Head of caudate nucleus (tissue), 42 donors: ENCODE measurements around the gene BOC.
A peak's percentile ranks its signal among the peaks of the same experiment; 100 is the strongest.

Source experiments
- DNase-seq, 42 donors: peaks; one replicate each; pipeline versions ENCODE4 v3.0.0 to v3.0.0-alpha.2; 2020 to 2021; ENCODE audit warnings: mixed read lengths in 7 of 42
- intact Hi-C: fragments of 100-400 bp; cut with DNase I; formaldehyde crosslinking; loops from one replicate; pipeline ENCODE4 v1.15.0; 2022

BOC gene

GRCh38 chr3:113218681-113219045 is 7.3 kb downstream of the BOC start:
- intact Hi-C loops, result no loop called here
- DNase-seq, result no peak

- intact Hi-C loops, result no loop called here
- DNase-seq, result no peak
These were observed 8.4 kb downstream of the BOC start for GRCh38 chr3:113219605-113220300.

DNA sequence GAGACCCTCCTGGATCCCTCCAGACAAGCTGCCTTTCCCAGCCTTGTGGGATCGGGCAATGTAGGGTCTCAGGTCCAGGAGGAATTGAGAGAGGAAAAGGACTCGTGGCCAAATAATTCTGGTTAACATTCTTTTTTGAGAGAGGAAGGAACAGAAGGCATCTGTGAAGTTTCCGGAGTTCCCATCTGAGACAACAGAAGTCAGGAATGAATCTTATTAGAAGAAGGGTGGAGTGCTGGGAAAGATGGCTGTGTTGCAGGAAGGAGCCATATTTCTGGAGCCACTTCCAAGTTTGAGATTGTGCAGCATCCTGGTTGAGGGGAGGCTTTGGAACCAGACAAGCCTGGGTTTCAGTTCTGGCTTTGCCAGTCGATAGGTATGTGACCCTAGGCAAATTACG is 9.4 kb downstream of the BOC start:
- no peak for DNase-seq
- intact Hi-C loops, result no loop called here

GRCh38 chr3:113221721-113222257 is 10.4 kb downstream of the BOC start:
- DNase-seq, result no peak
- intact Hi-C loops, result no loop called here

DNA sequence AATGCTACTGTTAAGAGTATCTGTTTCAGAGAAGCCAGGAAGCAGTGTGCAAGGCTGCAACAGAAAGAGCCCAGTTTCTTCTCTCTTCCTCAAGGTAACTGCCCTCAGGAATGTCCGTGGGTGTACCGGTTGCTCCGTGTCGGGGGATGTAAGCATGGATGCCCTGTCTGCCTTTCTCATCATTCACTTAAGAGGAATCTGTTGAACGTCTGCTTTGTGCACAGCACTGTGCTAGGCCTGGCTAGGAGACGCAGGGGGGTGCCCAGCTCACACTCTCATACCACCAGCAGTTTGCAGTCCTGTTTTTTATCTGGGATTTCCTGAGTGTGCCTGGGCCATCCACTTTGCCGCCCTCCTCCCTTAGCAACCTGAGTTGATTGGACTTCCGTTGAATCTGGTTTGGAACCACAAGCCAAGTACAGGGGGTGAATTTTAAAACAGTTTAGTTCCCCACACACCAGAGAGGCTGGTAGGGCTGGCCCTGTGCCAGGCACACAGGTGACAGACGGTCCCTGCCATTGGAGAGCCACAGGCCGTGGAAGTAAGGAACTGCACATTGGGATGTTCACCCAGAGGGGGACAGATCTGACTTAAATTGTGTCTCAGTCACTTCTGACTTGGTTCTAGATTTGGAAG is 11.2 kb downstream of the BOC start:
- intact Hi-C loops, result no loop called here
- no peak for DNase-seq

DNA sequence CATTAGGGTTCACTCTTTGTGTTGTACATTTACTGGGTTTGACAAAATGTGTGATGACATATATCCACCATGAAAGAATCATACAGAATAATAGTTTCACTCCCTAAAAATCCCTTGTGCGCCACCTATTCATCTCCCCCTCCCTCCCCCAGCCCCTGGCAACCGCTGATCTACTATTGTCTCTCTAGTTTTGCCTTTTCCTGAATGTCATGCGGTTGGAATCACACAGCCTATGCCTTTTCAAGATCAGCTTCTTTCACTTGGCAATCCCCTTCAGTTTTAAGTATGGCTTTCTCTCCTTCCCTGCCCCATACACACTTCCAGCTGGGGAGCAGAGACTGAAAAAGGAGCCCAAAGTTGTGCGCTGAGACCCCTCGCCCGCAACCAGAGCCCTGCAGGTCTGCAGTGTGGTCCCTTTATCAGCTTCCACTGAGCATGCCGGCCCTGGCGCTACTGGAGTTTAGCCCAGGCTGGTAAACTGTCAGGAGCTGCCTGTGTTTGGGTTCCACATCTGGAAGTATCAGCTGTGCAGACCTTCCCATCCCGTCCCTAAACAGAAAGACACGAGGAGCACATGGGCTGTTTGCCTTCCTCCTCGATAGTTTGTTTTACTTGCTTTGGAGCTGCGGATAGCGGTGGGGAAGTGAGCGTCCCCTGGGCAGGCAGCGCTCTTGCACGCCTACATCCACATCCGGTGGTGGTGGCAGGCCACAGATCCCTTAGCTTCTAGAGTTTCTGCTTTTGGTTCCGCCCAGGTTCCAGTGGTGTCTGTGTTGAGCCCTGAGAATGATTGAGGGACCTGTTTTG is 12.3 kb downstream of the BOC start:
- intact Hi-C loops, result no loop called here
- peak in 24 of 42 donors; percentile 10 to 58 (median 36) for DNase-seq

DNA sequence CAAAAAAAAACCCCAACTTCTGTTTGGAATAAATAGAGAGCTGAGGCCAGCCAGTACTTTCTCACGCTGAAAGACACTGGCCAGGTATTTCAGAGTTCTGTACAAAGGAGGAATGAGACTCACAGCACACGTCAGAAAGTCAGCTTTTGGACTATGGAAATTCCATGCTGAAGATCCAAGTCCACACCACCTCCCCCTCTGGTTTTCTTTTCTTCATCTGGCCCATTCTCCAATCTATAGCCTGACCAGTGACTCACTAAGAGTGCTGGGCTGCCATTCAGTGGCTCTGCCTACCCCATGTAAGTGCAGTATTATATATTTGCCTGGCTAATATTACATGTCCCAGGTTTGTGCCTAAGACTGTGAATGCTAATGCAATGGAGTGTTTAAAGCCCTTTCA is 13.9 kb downstream of the BOC start:
- intact Hi-C loops, result no loop called here

GRCh38 chr3:113226491-113226890 is 15.1 kb downstream of the BOC start:
- intact Hi-C loops, result no loop called here
- no peak for DNase-seq

More for the DNA sequence above, 13.9 kb downstream of the BOC start:
- no peak for DNase-seq

DNA sequence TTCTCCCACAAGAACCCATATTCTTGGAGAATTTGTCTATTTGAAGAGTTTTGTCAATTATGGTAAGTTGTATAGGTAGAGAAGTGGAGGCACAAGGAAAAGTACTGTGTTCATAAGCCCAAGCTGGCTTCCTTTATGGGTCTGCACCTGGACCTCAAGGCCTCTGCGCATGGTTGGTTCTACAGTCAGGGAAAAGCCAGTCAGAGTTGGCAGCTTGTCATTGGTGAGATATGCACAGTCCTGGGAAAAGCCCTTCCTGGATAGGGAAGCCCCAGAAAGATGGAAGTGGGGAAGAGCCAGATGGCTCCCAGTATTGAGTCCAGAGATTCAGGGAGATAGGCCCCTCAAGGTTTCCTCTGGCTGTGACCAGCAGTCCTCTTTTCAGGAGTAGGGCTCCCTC is 15.8 kb downstream of the BOC start:
- intact Hi-C loops, result no loop called here
- no peak for DNase-seq

GRCh38 chr3:113228498-113229286 is 17.3 kb downstream of the BOC start:
- DNase-seq, result no peak
- intact Hi-C loops, result no loop called here

- DNase-seq, result no peak
- intact Hi-C loops, result no loop called here
These were observed 20.0 kb downstream of the BOC start for GRCh38 chr3:113231391-113231790.

GRCh38 chr3:113231827-113232253 is 20.5 kb downstream of the BOC start:
- intact Hi-C loops, result no loop called here
- peak in 1 of 42 donors; percentile 25 for DNase-seq

DNA sequence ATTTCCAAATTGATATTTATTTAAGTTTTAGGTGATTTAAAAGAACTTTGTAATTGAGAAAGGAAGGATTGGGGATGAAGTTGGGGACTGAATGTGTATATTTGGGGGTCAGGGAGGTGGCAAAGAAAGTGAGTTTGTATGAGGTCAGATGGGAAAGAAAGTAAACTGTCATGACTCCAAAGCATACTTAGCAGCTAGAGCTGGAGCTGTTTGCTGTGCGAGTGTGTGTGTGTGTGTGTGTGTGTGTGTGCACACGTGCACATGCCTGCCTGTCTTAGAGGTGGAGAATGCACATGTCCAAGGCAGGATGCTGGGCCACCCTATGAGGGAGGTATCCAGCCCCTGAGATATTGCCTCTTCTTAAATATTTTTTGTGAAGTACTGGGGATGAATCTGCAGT is 21.0 kb downstream of the BOC start:
- intact Hi-C loops, result no loop called here
- DNase-seq, result no peak

DNA sequence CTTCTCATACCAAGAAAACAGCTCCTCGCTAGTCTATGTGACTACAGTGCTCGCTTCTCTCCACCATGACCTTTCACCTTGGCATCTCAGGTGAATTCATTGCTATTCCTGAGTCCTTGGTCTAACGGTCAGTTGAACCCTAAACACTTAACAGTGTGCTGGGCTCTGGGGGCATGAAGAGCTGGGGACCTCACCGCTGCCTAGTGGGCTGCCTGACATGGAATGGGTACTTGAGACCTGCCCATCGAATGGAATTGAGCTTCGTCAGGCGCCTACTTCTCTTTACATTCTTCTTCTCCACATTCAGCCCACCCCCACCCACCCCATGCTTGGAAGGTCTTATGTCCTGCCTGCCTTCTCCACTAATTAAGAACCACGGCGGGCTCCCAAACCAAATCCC is 22.1 kb downstream of the BOC start:
- intact Hi-C loops, result no loop called here

GRCh38 chr3:113234028-113234427 is 22.7 kb downstream of the BOC start:
- intact Hi-C loops, result no loop called here
- DNase-seq, result no peak

More for the DNA sequence above, 22.1 kb downstream of the BOC start:
- no peak for DNase-seq

GRCh38 chr3:113234688-113235260 is 23.4 kb downstream of the BOC start:
- DNase-seq, result no peak
- intact Hi-C loops, result no loop called here

- intact Hi-C loops, result no loop called here
- no peak for DNase-seq
These were observed 27.1 kb downstream of the BOC start for GRCh38 chr3:113238503-113238902.

DNA sequence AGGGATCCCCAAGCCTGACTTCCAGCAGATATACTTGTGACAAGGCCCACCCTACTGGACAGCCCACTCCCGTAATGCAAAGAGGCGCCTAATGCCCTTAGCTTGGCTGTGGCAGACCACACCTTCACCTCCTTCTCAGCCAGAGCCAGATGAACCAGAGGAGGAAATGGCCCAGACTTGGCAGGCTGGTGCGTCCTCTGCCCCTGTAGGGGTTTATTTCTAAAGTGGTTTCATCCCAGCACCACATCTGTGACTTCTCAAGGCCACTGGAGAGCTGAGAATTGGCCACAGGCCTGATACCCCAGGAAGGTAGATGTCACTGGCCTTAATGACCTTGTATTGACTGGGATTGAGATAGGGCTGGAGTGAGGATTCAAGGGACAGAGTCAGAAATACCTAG is 29.5 kb downstream of the BOC start:
- intact Hi-C loops, result no loop called here
- DNase-seq, result no peak
